Activated naive CD4-positive, alpha-beta T cell treated with anti-CD3 and anti-CD28 coated beads, Interleukin-2, amount 50 U/mL, for 16 hours (primary cell): ENCODE data around the gene SERINC3.
"Not testable (repeated sequence)": the region's sequence is repeated elsewhere in the genome, so short reads cannot be mapped to it uniquely, and the experiment has no call there.

Experiments
- DNase-seq: peaks from one replicate; pipeline ENCODE4 v3.0.0-alpha.2; 2020

The SERINC3 gene

DNA sequence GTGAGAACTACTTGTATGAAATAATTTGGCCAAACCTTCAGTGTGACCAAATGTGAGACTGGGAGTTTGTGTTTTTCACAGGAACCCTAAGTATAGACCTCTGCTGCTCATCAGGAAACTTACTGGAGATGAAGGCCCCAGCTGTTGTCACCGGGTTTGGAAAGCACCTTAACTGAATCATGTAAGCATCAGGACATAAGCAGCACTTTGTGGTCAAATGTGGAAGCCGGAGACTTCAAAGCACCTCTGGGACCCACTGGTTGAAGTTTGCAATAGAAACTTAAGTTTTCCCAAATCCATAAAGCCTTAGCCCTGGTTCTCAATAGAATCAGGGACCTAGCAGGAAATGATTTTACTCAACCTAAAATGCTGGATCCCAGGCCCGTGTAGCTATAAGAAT lies 31.9 kb downstream of the SERINC3 start:
- no peak for DNase-seq

- no peak for DNase-seq
Observed at GRCh38 chr20:44489223-44489622, 32.6 kb downstream of the SERINC3 start.

GRCh38 chr20:44488551-44488950 lies 33.3 kb downstream of the SERINC3 start:
- DNase-seq, result no peak

- DNase-seq, result no peak
Observed at GRCh38 chr20:44485830-44486198, 36.1 kb downstream of the SERINC3 start.

DNA sequence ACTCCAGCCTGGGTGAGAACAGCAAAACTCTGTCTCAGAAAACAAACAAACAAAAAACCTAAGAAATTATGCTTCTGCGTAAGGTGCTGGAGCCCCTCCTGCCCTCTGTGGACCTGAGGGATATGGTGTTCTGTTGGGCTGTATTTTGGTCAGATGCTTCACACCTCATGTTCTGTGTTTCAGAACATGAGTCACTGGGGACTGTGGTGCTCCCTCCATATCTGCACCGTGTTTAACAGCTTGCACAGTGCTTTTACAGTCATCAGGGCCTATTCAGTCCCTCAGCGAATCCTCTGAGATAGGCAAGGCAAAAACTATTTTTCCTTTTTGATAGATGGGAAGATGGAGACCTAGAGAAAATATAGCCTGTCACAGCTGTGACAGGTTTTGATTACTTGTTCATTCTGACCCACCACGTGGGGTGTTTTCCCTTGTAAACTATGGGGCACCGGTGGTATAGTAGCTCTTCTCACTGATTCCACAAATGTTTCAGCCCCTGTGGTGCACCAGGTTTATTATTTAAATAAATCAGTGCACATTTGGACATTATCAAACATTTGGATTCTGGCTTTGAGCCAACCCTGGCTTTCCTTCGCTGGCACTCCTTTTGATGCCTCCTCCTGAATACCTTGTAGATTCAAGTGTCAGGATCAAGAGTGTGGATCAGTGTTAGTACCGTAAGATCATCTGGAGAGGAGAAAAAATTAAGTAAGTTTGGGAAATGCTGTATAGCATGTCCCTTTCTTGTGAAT lies 36.6 kb downstream of the SERINC3 start:
- DNase-seq, result no peak

DNA sequence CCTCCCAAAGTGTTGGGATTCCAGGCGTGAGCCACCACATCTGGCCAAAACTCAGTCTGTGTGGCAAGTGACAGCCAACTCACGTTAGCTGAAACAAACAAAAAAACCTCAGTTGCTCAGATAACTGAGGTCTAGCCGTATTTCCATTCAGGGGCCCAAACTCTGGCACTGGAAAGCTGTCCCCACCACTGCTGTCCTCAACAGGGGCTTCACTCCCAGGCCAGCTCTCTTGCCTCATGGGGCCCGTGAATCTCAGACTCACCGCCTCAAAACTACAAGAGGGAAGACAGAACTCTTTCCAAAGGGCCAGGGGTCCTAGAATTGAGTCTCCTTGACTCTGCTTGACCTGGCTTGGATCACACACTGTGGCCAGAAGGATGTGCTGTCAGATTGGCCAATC lies 38.8 kb downstream of the SERINC3 start:
- no peak for DNase-seq

DNA sequence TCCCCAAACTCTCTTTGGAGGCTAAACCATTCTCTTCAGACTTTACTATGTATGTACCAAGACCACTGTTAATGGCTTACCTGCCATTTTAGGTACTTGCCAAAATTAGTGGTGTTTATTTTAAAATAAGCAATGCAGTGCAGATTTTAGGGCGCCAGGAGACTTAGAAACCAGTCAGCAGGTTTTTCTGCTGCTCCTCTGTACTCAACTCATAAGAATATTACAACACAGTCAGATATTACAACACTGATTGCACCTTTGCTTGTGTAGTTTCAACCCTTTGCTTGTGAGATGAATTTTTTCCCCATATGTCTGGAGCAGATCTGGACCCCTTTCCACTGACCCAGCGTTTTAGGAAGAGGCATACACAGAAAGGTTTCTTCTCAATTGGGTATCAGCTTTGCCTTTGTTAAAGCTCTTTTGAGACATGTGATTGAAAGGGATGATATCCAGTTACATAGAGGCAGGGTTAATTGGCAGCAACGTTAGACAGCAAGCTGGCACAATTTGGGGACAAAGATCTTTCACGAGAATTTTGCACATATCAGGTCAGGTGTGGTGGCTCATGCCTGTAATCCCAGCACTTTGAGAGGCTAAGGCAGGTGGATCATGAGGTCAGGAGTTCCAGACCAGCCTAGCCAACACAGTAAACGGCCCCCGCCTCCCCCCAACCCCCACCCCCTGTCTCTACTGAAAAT lies 40.0 kb downstream of the SERINC3 start:
- DNase-seq, result no peak

DNA sequence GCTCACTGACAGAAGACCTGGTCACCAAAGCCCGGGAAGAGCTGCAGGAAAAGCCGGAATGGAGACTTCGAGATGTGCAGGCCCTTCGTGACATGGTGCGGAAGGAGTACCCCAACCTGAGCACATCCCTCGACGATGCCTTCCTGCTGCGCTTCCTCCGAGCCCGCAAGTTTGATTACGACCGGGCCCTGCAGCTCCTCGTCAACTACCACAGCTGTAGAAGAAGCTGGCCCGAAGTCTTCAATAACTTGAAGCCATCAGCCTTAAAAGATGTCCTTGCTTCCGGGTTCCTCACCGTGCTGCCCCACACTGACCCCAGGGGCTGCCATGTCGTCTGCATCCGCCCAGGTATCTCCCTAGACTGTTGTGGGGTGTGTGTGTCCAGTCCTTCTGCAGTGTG lies 41.8 kb downstream of the SERINC3 start:
- DNase-seq, result no peak

- no peak for DNase-seq
Observed at GRCh38 chr20:44479643-44480042, 42.2 kb downstream of the SERINC3 start.

DNA sequence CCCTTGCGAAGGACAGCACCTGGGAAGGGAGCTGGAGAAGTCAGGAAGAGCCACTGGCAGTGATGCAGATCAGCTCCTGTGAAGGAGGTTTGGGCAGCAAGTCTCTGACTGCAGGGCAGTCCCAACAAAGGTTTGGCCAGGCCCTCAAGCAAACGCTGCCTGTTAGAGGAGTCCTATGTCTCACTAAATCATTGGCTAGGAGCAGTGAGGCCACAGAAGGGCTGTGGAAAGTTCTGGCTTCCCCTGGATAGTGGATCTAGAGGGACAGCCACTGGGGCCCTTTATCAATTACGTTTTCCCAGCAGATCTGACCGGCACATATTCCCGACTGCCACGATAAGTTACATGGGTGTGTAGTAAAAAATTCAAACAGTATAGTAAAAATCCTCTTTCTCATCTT lies 43.7 kb downstream of the SERINC3 start:
- DNase-seq, result no peak

DNA sequence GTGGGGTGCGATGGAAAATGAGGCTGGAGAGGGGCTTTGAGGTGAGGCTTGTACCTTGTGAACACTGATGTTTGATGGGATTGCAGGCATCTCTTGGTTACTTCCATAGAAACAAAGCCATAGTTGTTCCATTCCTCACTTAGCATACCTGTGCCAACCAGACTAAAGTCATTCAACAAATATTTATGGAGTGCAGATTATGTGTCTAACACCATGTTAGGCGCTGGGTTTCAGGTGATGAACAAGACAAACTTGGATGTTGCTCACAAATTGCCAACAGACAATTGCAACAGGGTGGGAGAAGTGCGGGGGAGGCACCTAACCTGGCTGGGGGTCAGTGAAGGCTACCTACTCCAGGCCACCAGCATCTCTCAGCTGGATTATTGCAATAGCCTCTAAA lies 44.7 kb downstream of the SERINC3 start:
- no peak for DNase-seq

DNA sequence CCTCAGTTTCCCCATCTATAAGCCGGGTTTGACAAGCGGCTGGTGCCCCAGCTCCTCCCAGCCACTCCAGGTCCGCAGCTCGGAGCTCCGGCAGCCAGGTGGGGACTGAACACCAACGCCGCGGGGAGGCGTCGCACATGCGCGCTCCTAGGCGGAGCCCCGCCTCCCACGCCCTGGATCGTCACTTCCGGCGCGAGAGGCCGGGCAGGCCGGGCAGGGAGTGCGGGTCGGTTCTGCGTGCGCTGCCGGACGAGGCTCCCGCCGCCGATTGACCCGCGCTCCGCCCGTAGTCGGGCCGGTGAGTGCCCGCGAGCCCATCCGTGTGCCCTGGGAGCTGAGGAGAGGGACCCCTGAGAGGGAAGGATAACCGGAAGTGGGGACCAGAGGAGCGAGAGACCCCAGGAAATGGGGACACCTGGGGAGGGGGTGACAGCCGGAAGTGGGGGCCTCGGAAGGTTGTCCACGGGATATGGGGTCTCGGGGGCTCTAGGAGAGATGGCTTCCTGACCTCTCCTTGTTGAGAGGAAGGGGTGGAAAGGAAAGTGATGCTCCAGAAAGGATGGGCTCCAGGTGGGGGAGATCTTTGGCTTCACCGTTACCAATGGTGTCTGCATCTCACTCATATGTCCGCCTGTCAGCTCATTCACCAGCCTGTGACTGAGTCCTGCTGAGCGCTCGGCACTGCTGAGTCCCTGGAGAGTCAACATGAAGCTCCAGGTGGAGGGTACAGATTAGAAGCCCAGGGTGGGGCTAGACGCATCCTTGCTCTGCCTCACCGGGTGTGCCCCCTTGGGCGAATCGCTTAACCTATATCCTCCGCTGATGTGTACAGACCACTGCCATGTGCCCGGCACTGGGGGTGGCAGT lies 45.9 kb downstream of the SERINC3 start, which contains the start of gene TTPAL:
Gene TTPAL, plus strand, starts transcription at position 181 of the 867 bp plus-strand sequence. CDS start 4,126 bp downstream, outside the sequence.
- DNase-seq, result peak; percentile 92

GRCh38 chr20:44475372-44475693 lies 46.5 kb downstream of the SERINC3 start:
- no peak for DNase-seq

DNA sequence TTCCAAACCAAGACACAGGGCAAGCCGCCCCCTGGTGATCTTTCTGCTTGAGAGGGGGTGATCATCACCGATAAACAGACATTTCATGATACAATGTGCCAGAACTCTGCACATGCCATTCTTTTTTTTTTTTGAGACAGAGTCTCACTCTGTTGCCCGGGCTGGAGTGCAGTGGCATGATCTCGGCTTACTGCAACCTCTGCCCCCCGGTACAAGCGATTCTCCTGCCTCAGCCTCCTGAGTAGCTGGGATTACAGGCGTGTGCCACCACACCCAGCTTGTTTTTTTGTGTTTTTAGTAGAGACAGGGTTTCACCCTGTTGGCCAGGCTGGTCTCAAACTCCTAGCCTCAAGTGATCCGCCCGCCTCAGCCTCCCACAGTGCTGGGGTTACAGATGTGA lies 49.6 kb downstream of the SERINC3 start:
- not testable (repeated sequence) for DNase-seq

DNA sequence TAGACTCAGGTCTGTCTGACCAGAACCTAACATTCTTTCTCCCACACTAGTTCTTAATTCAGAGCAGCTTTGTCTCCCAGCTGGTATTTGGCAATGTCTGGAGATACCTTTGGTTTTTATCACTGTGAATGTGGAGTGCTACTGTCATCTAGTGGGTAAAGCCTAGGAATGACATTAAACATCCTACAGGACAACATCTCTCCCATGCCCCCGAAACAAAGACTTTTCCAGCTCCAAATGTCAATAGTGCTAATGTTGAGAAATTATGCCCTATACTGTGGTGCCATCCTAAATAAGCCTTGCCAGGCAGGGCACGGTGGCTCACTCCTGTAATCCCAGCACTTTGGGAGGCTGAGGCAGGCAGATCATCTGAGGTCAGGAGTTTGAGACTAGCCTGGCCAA lies 50.4 kb downstream of the SERINC3 start:
- DNase-seq, result no peak

- DNase-seq, result no peak
Observed at GRCh38 chr20:44470327-44470726, 51.5 kb downstream of the SERINC3 start.

DNA sequence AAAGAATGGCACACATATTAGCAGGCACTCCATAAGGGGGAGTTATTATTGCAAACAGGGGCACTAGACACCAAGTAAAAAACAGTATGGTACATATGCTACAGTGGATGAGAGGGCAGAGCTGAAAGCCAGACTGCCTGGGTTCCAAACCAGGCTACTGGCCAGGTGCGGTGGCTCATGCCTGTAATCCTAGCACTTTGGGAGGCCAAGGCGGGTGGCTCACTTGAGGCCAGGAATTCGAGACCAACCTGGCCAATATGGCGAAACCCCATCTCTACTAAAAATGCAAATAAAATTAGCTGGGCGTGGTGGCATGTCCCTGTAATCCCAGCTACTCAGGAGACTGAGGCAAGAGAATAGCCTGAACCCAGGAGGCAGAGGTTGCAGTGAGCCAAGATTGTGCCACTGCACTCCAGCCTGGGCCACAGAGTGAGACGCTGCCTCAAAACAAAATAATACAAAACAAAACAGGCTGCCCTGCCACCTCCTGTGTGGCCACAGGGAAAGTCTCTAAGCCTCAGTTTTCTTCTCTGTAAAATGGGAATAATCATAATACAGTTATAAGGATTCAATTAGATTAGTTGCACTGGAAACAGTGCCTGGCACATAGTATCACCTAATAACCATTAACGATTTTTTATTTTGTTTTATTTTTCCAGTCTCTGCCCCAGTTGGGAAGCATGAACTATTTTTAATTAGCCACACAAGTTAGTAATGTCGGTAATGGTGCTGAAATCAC lies 53.7 kb downstream of the SERINC3 start:
- no peak for DNase-seq

DNA sequence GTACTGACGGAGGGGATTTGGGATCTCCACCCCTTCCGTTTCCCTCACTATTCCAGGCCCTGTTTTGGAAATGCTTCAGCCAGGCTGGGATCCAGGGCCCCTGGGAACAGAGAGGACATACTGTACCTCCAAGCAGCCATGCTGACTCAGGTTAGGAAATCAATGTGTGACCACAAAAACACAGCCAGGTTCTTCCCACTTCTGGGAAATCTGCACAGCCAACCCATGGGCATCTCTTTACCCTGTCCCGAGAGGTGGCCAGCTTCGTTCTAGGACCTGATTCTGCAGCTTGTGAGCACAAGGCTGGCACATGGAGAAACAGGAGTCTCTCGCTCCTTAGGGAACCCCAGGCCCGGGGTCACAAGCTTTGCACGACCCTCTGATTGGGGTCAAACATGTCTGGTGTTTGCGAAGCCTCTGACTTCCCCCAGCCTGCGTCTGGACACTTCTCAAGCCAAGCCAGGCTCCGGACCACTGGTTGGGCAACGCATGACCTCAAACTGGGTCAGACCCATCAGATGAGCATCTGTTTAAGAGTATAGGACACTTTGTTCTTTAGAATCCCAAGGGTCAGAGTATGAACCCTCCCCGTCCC lies 54.5 kb downstream of the SERINC3 start:
- DNase-seq, result no peak

DNA sequence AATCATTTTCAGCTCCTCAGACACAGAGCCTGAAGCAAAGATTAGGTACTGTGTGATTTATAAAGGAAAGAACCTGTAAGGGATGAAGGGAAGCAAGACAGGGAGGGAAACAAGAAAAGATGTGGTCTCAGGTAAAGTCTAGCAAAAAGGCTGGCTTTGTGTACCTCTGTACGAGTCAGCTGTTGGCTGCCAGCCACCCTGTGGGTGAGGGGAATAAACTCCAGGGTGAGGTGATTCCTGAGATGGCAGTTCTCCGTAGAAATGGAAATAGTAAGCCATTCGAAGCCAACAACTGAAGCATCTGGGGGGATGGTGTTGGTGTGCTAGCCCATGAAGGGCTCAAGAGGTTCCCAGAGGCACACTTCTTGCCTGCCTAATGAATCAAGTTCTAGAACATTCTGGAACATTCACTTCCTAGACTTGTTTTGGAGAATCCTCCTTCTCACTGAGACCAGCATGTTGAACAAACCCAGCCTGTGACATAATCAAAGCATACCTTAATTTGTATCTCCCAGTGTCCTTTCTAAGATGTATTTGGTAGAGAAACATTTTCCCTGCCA lies 56.8 kb downstream of the SERINC3 start:
- no peak for DNase-seq

DNA sequence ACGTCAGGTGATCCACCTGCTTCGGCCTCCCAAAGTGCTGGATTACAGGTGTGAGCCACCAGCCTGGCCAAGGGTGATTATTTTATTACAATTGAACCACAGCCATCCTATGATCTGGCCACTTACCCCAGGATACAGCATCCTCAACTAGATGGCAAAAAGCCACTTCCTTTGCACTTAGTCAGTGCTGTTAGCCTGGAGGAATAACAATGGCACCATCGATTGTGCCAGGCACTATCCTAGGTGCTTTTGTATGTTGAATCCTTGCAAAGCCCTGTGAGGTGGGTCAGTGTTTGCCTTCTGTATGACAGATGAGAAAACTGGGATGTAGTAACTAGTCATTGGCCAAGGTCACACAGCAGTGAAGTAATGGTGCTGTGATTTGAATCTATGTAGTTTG lies 57.4 kb downstream of the SERINC3 start:
- DNase-seq, result no peak

DNA sequence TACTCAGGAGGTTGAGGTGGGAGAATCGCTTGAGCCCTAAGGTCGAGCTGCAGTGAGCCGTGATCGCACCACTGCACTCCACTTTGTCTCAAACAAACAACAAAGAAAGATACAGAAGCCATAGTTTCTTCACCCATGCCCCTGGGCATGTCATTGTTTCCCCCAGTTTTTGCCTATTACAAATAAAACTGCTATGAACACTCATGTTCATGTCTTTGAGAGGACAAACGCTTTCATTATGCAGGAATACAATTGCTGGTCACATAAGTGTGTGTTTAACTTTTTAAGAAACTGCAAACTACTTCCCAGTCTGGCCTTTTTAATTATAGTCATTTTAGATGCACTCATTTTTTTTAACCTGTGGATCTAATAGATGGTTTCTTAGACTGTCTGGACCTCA lies 58.4 kb downstream of the SERINC3 start:
- no peak for DNase-seq

GRCh38 chr20:44461803-44462174 lies 60.1 kb downstream of the SERINC3 start:
- no peak for DNase-seq
